Naive thymus-derived CD4-positive, alpha-beta T cell (primary cell): ENCODE measurements around the gene ATP6V0E2. TPM values are rescaled to one million over a fixed set of nuclear protein-coding genes. Genes with fewer than 3 reads are reported as not detected.

Experiments
- ATAC-seq: fragments of 150-1000 bp; cut with Tn5 transposase; 2 replicates; pipeline ENCODE4 v1.10.0; 2021; ENCODE audit warnings: mild to moderate bottlenecking, moderate library complexity
- CTCF ChIA-PET: fragments of 350-600 bp; sonication (Branson Sonifier 250); formaldehyde crosslinking; loops from one replicate; lab custom pipeline; 2021; ENCODE audit warnings: antibody characterized with exemption; lab: Charles Lee
- POLR2A ChIA-PET: fragments of 350-600 bp; sonication (Branson Sonifier 250); formaldehyde crosslinking; loops from one replicate; lab custom pipeline; 2021; ENCODE audit warnings: antibody characterized with exemption, inconsistent platforms; lab: Charles Lee
- DNase-seq, 9 donors: peaks; one replicate each; pipeline versions ENCODE4 v3.0.0 to v3.0.0-alpha.2; 2020 to 2022; ENCODE audit warnings: mixed read lengths in 1 of 9
- H3K27ac ChIP-seq: one replicate; pipeline ENCODE4 v1.7.0; 2013; ENCODE audit warnings: mild to moderate bottlenecking, low read depth, low read length, moderate library complexity
- H3K27me3 ChIP-seq, 2 donors: one replicate each; pipeline ENCODE4 v1.7.0; 2013; ENCODE audit warnings: low read length in 2 of 2, mild to moderate bottlenecking in 2 of 2, moderate library complexity in 2 of 2; ENCODE audit not compliant: control insufficient read depth in 2 of 2, insufficient read depth in 2 of 2
- H3K36me3 ChIP-seq, 3 experiments: 1 replicate in 2 of 3; 2 replicates in 1 of 3; pipeline ENCODE4 v1.7.0; 2013; ENCODE audit warnings: low read length in 3 of 3, mild to moderate bottlenecking in 3 of 3, moderate library complexity in 1 of 3; ENCODE audit not compliant: insufficient read depth in 3 of 3, control insufficient read depth in 2 of 3
- H3K4me1 ChIP-seq, 2 donors: one replicate each; pipeline ENCODE4 v1.7.0; 2013; ENCODE audit warnings: low read length in 2 of 2, mild to moderate bottlenecking in 2 of 2, moderate library complexity in 1 of 2; ENCODE audit not compliant: control insufficient read depth in 2 of 2, insufficient read depth in 2 of 2
- H3K4me3 ChIP-seq: 2 replicates; pipeline ENCODE4 v1.7.0; 2013; ENCODE audit warnings: mild to moderate bottlenecking, low read length
- H3K9me3 ChIP-seq, 3 experiments: 1 replicate in 2 of 3; 2 replicates in 1 of 3; pipeline ENCODE4 v1.7.0; 2013; ENCODE audit warnings: low read length in 3 of 3; ENCODE audit not compliant: control insufficient read depth in 2 of 3
- H3K27ac Mint-ChIP-seq, 9 donors: one replicate each; pipeline ENCODE4 v1.8.0; 2020 to 2022; ENCODE audit warnings: mixed read lengths in 9 of 9, mild to moderate bottlenecking in 8 of 9, moderate library complexity in 5 of 9, inconsistent platforms in 2 of 9
- H3K27me3 Mint-ChIP-seq, 5 donors: one replicate each; pipeline ENCODE4 v1.8.0; 2021 to 2022; ENCODE audit warnings: mixed read lengths in 5 of 5, mild to moderate bottlenecking in 1 of 5
- H3K36me3 Mint-ChIP-seq, 5 donors: one replicate each; pipeline ENCODE4 v1.8.0; 2020 to 2022; ENCODE audit warnings: mixed read lengths in 5 of 5, mild to moderate bottlenecking in 3 of 5, inconsistent platforms in 1 of 5
- H3K4me1 Mint-ChIP-seq, 7 donors: one replicate each; pipeline ENCODE4 v1.8.0; 2020 to 2022; ENCODE audit warnings: mixed read lengths in 7 of 7, mild to moderate bottlenecking in 3 of 7, inconsistent platforms in 1 of 7
- H3K4me3 Mint-ChIP-seq, 10 donors: one replicate each; pipeline ENCODE4 v1.8.0; 2020 to 2022; ENCODE audit warnings: mild to moderate bottlenecking in 10 of 10, mixed read lengths in 10 of 10, moderate library complexity in 6 of 10, inconsistent platforms in 2 of 10
- H3K9me3 Mint-ChIP-seq, 11 donors: one replicate each; pipeline ENCODE4 v1.8.0; 2020 to 2022; ENCODE audit warnings: mixed read lengths in 11 of 11, mild to moderate bottlenecking in 4 of 11, inconsistent platforms in 1 of 11, moderate library complexity in 1 of 11
- intact Hi-C, 2 donors: fragments of 100-400 bp; cut with micrococcal nuclease; formaldehyde crosslinking; loops; one replicate each; pipeline ENCODE4 v1.15.1; 2023
- polyA plus RNA-seq, 2 donors: library from polyadenylated mRNA; unstranded; fragments of 300-500 nt; fragmentation: Illumina TruSeq; gene quantifications; one replicate each; pipeline ENCODE4 v1.2.3, GENCODE V29; 2021
- total RNA-seq, 6 experiments: library from RNA in 5 of 6; stranded (reverse) in 5 of 6; gene quantifications; 1 replicate in 5 of 6; 2 replicates in 1 of 6; pipeline ENCODE4 v1.2.3 and lab custom pipeline; 2021 to 2026

ATP6V0E2 gene
- total and polyA plus RNA-seq, 7 experiments from 2014 or later = 32.7 to 240 (median 67.5) TPM

DNA sequence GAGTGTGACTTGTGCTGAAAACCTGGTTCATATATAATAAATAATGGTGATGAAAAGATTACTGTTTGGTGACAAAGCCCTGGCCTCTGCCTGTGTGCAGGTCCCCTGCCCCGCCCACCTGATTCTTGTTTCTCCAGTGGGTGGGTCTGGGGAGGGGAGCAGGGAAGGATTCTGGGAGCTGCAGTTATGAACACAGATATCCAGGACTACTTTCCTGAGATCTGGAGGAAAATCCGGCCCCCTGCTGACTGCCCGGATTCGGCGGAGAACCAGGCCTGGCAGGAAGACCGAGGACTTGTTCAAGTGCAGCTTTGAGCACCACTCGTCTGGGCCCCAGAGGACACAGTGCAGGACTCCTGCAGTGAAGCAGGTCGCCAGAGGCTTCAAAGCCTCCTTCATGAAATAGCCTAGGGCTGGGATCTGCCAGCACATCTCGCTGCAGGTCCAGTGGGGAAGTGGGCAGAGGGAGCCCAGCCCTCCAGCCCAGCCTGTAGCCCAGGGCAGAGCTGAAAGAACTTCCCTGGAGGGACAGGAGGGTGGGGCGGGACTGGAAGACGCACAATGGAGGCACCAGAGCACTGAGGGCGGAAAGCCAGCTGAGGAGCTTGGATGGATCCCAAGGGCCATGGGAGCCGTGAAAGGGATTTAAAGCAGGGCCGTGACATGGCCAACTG, 7.0 kb downstream of the ATP6V0E2 start:
- Mint-ChIP-seq H3K4me1 (peaks cover 12 to 51% (median 38%) of the 10 kb centered on the region in 7 donors), H3K9me3 (no peaks in the 10 kb centered on the region), H3K4me3 (no peak overlapping the region), H3K27ac (peak overlapping the region in 5 of 9 donors; percentile 28 to 74 (median 48)), H3K36me3 (peaks cover 0 to 12% (median 6%) of the 10 kb centered on the region in 5 donors), H3K27me3 (no peaks in the 10 kb centered on the region)
- peaks cover 0 to 44% (median 7%) of the 10 kb centered on the region in 3 experiments for H3K36me3 ChIP-seq
- POLR2A ChIA-PET = interaction anchor here (1.5 to 1.6 kb wide), 2 partner anchors 9 to 11 kb away, joined by 5 to 6 read pairs; no protein-coding TSS in a partner anchor
- DNase-seq (no peak), ATAC-seq (no peak)
- intact Hi-C loops = loop anchor here (5.0 kb wide), 1 partner anchor 397 kb away; no protein-coding TSS in a partner anchor
- peaks cover 0 to 7% of the 10 kb centered on the region in 2 donors for H3K4me1 ChIP-seq
- no peaks in the 10 kb centered on the region for H3K27me3 ChIP-seq
- no peaks in the 10 kb centered on the region for H3K9me3 ChIP-seq
- CTCF ChIA-PET = interaction anchor here (0.5 to 4.1 kb wide), 3 partner anchors 10 to 42 kb away, joined by 3 to 32 read pairs (median 10); partner anchors contain the start of gene ZNF862
- no peak overlapping the region for H3K4me3 ChIP-seq
- H3K27ac ChIP-seq = no peak overlapping the region

DNA sequence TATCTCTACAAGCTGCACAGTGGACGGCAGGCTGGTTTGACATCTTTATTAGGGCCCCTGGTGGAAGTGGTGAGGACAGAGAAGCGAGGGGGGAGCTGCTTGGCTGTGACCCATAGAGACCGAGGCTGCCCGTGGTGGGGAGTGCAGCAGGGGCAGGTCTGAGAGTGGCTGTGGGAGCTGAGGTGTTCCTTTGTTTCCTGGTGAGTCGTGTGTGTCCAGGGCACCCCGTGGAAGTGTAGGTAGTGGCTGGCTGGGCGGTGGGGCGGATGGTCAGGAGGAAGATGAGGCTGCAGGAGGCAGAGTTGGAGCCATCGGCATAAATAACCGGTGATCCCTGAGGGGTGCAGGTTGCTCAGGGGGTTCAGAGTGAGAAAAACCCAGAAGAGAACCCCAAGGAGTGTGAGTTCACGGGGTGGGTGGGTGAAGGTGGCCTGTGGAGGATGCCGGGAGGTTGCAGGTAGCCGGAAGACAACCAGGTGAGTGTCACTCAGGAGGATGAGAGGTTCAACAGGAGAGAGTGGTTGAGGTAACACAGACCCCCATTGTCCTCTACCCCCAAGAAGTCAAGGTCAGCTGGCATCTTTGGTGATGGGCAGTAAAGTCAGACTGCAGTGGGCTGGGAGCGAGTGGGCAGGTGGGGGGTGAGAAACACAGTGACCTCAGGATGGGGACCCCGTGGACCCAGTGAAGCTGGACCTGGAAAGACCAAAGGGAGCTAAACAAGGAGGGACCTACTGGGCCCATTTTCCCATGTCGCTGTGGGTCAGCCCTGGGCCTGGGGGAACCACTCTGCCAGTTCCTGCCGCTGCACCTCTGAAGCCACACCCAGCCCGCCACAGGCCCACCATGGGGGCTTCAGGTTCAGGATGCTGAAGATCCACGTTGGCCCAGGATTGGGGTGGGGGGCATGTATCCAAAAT, 7.8 kb downstream of the ATP6V0E2 start:
- no peak for DNase-seq
- ATAC-seq = no peak
- no peak overlapping the region for H3K4me3 ChIP-seq
- peaks cover 0 to 17% (median 6%) of the 10 kb centered on the region in 5 donors for H3K36me3 Mint-ChIP-seq
- H3K27ac ChIP-seq = no peak overlapping the region
- peaks cover 0 to 7% of the 10 kb centered on the region in 2 donors for H3K4me1 ChIP-seq
- H3K9me3 ChIP-seq = no peaks in the 10 kb centered on the region
- POLR2A ChIA-PET = interaction anchor here (1.5 to 1.6 kb wide), 2 partner anchors 10 to 12 kb away, joined by 5 to 6 read pairs; no protein-coding TSS in a partner anchor
- no peaks in the 10 kb centered on the region for H3K27me3 Mint-ChIP-seq
- H3K4me3 Mint-ChIP-seq = no peak overlapping the region
- CTCF ChIA-PET = interaction anchor here (0.5 to 4.1 kb wide), 4 partner anchors 11 to 973 kb away, joined by 3 to 32 read pairs (median 7); partner anchors contain the start of gene ZNF862
- peaks cover 9 to 42% (median 30%) of the 10 kb centered on the region in 7 donors for H3K4me1 Mint-ChIP-seq
- peaks cover 0 to 44% (median 7%) of the 10 kb centered on the region in 3 experiments for H3K36me3 ChIP-seq
- no peaks in the 10 kb centered on the region for H3K27me3 ChIP-seq
- H3K9me3 Mint-ChIP-seq = no peaks in the 10 kb centered on the region
- intact Hi-C loops = loop anchor here (2.0 to 5.0 kb wide), 2 partner anchors 163 to 396 kb away; no protein-coding TSS in a partner anchor
- H3K27ac Mint-ChIP-seq = peak overlapping the region in 6 of 9 donors; percentile 28 to 74 (median 60)

DNA sequence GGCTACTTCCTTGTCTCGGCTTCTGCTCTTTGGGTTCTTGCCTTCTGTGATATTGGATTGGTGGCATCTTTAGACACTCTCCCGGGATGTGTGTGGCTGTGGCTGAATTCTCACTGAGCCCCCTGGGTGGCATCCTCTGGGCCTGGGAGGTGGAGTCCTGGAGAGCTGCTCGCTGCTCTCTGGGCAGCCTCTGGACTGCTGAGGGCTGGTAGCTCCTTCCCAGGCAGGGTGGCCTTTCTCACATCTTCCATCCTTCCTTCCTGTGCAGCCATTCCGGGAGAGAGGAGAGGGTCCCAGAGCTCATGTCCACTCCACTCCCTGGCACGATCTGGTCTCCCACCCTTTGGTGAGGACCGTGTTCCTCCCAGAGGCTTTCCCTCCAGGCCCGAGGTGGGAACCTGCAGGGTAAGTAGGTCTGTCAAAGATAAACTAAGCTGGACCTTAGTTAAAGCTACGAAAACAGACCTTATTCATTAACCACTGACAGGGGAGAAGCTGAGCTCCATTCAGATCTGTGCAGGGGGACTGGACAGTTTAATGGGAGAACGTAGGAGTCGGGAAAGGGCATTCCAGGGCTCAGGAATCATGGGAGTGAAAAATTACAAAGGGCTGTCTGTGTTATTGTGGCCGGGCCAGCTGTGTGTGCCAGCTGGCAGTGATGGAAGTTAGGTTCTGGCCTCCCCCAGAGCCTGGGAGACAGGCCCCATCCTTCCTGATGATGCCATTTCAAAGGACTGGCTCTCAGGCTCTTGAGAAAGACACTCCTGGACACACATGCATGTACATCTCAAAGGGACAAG, 8.7 kb downstream of the ATP6V0E2 start:
- ATAC-seq = no peak
- intact Hi-C loops = loop anchor here (1.0 to 5.0 kb wide), 7 partner anchors 12 to 395 kb away; no protein-coding TSS in a partner anchor
- H3K27ac Mint-ChIP-seq = peak overlapping the region in 2 of 9 donors; percentile 59 to 64
- POLR2A ChIA-PET = interaction anchor here (0.8 to 2.5 kb wide), 6 partner anchors 13 to 75 kb away, joined by 3 to 10 read pairs (median 6); no protein-coding TSS in a partner anchor
- no peak overlapping the region for H3K4me3 Mint-ChIP-seq
- Histone ChIP-seq H3K4me1 (peaks cover 0 to 7% of the 10 kb centered on the region in 2 donors), H3K9me3 (no peaks in the 10 kb centered on the region), H3K27me3 (no peaks in the 10 kb centered on the region), H3K36me3 (peaks cover 0 to 43% (median 2%) of the 10 kb centered on the region in 3 experiments), H3K4me3 (no peak overlapping the region), H3K27ac (no peak overlapping the region)
- no peaks in the 10 kb centered on the region for H3K9me3 Mint-ChIP-seq
- H3K27me3 Mint-ChIP-seq = no peaks in the 10 kb centered on the region
- H3K36me3 Mint-ChIP-seq = peaks cover 0 to 22% (median 9%) of the 10 kb centered on the region in 5 donors
- no peak for DNase-seq
- H3K4me1 Mint-ChIP-seq = peaks cover 8 to 35% (median 26%) of the 10 kb centered on the region in 7 donors
- CTCF ChIA-PET = interaction anchor here (0.8 to 4.1 kb wide), 5 partner anchors 12 to 972 kb away, joined by 3 to 32 read pairs (median 10); partner anchors contain the start of gene ZNF862

DNA sequence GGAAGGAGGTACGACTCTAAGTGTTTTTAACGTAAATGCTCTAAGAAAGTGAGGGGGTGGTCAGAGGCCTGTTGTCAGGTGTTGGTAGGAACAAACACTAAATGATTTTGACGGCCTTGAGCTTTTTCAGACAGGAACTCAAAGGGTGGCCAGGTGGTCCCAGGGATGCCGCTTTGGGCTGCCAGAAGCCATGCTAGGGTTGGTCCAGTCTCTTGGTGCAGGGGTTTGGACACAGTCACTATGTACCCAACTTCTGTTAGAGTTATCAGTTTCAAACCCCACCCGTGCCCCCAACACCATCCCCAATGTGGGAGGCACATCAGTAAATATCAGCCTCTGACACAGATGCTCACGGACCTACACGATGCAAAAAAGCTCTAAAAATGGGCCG, 9.3 kb downstream of the ATP6V0E2 start:
- Mint-ChIP-seq H3K27ac (peak overlapping the region in 6 of 9 donors; percentile 11 to 80 (median 62)), H3K36me3 (peaks cover 0 to 21% (median 12%) of the 10 kb centered on the region in 5 donors), H3K4me1 (peaks cover 7 to 29% (median 20%) of the 10 kb centered on the region in 7 donors), H3K27me3 (no peaks in the 10 kb centered on the region), H3K4me3 (no peak overlapping the region), H3K9me3 (no peaks in the 10 kb centered on the region)
- DNase-seq = no peak
- CTCF ChIA-PET = interaction anchor here (1.0 to 4.1 kb wide), 6 partner anchors 13 to 76 kb away, joined by 3 to 32 read pairs (median 8); partner anchors contain the start of gene ZNF862
- Histone ChIP-seq H3K4me1 (peaks cover 0 to 7% of the 10 kb centered on the region in 2 donors), H3K4me3 (no peak overlapping the region), H3K27me3 (no peaks in the 10 kb centered on the region), H3K9me3 (no peaks in the 10 kb centered on the region), H3K36me3 (peaks cover 0 to 39% (median 0%) of the 10 kb centered on the region in 3 experiments), H3K27ac (no peak overlapping the region)
- intact Hi-C loops = loop anchor here (1.0 to 5.0 kb wide), 7 partner anchors 13 to 394 kb away; no protein-coding TSS in a partner anchor
- POLR2A ChIA-PET = interaction anchor here (1.0 to 2.5 kb wide), 4 partner anchors 13 to 75 kb away, joined by 3 to 10 read pairs (median 7); no protein-coding TSS in a partner anchor
- ATAC-seq = no peak

DNA sequence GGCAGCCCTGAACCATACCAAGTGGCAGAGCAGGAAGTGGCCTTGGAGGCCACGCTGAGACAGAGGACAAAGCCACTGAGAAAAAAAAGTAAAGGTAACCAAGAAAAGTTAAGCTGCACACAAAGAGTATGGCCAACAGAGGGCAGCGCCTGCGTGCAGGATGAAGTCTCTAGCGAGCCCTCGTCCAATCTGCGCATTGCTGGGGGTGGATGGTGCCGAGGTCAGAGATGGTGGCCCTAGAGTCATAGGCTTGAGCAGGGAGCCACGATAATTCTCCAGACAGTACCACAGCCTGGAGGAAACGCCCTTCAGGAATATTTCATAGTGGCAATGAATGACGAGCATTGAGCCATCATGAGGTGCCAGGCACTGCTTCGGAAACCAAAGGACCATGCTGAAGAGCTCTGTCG, 9.7 kb downstream of the ATP6V0E2 start:
- H3K4me1 Mint-ChIP-seq = peaks cover 5 to 26% (median 19%) of the 10 kb centered on the region in 7 donors
- intact Hi-C loops = loop anchor here (1.0 to 5.0 kb wide), 7 partner anchors 13 to 394 kb away; no protein-coding TSS in a partner anchor

More for the DNA sequence above, 9.7 kb downstream of the ATP6V0E2 start:
- Histone ChIP-seq H3K36me3 (peaks cover 0 to 34% (median 0%) of the 10 kb centered on the region in 3 experiments), H3K4me3 (no peak overlapping the region), H3K4me1 (peaks cover 0 to 7% of the 10 kb centered on the region in 2 donors), H3K27me3 (no peaks in the 10 kb centered on the region), H3K9me3 (no peaks in the 10 kb centered on the region), H3K27ac (no peak overlapping the region)
- Mint-ChIP-seq H3K9me3 (no peaks in the 10 kb centered on the region), H3K36me3 (peaks cover 0 to 25% (median 16%) of the 10 kb centered on the region in 5 donors), H3K27me3 (no peaks in the 10 kb centered on the region), H3K4me3 (peak overlapping the region in 1 of 10 donors; percentile 38), H3K27ac (peak overlapping the region in 6 of 9 donors; percentile 11 to 80 (median 62))
- ATAC-seq (peak; percentile 81), DNase-seq (peak in 4 of 9 donors; percentile 58 to 63 (median 60))
- ChIA-PET POLR2A (interaction anchor here (1.0 to 2.5 kb wide), 4 partner anchors 14 to 76 kb away, joined by 3 to 10 read pairs (median 7); no protein-coding TSS in a partner anchor), CTCF (interaction anchor here (0.8 to 4.1 kb wide), 7 partner anchors 13 to 76 kb away, joined by 3 to 32 read pairs (median 6); partner anchors contain the start of gene ZNF862)
